Measurements from ENCODE around the gene PLEKHF1.
"Not testable (repeated sequence)": the region's sequence is repeated elsewhere in the genome, so short reads cannot be mapped to it uniquely, and the experiment has no call there.

Gene PLEKHF1, protein sequence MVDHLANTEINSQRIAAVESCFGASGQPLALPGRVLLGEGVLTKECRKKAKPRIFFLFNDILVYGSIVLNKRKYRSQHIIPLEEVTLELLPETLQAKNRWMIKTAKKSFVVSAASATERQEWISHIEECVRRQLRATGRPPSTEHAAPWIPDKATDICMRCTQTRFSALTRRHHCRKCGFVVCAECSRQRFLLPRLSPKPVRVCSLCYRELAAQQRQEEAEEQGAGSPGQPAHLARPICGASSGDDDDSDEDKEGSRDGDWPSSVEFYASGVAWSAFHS

DNA sequence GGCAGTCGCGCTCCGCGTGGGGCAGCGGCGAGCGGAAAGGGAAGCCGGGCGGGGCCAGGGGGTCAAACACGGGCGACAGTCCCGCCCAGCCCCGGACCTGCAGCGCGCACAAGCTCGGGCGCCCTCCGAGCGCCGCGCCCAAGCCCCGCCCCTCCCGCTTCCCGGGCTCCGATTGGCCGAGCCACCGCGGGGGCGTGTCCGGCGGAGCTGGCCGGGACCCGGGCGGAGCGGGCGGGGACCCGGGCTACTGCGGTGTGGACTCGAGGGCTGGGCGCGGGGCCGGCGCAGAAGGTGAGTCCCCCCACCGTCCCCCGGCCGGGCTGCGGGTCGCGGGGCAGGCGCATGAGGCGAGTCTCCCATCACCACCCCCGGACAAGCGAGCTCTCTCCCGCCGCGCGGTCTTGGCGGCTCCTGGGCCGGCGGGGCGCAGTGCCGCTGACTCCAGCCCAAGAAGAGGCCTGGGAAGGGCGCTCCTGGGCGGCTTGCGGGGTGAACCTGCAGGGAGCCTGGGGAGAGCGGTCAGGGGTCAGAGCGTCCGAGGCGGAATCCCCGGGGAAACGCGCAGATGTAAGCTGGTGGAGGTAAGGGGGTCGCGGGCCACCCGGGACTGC, at the start of gene PLEKHF1:
PLEKHF1 (plus strand) TSS at position 247 of the 611 bp plus-strand sequence. CDS start 8,379 bp downstream, outside the sequence.
- peak; percentile 81 to 82 for DNase-seq (ENCODE audit: low read depth in 2 of 2)

DNA sequence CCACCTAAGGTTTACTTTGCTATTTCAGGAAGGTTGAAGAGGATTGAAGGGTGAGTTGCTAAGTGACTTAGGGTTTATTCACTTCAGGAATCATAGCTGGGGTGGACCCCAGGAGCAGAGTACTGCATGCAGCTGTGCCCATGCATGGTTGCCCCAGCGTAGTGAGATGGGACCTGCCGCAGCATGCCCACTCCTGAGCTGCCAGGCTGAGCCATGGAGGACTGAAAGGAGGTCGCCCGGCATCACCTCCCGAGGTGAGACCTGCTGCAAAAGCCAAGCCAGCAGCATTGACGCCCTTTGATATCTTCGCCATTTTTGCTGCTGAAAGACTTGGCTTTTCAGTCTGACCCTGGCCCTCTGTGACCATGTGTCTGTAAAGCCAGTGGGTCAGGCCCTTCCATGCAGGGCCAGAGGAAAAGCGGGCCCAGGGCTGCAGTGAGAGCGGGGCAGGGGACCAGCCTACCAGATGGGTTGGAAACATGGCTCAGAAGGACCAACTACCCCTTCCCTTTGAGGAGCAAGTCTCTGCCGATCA, 49.3 kb upstream of the PLEKHF1 start:
- DNase-seq (ENCODE audit: low read depth in 2 of 2): no peak

DNA sequence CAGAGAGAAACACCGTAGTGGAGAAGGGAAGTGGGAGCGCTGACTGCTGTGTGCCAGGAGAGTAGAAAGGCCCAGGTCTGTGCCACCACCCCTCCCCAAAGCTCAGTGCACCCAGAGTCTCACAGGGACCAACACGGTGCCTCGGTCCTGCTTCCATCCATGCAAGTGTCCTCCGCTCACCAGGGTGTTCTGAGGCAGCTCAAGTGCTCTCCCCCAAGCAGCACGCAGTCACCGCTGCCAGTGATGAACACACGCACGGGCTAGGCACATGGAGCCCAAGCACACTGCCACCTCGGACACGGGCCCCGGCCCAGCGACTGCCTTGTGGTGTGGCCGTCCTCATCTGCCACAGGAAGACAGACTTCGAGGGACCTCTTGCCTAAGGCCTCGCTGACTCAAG, 48.7 kb upstream of the PLEKHF1 start:
- DNase-seq (ENCODE audit: low read depth in 2 of 2): no peak

DNA sequence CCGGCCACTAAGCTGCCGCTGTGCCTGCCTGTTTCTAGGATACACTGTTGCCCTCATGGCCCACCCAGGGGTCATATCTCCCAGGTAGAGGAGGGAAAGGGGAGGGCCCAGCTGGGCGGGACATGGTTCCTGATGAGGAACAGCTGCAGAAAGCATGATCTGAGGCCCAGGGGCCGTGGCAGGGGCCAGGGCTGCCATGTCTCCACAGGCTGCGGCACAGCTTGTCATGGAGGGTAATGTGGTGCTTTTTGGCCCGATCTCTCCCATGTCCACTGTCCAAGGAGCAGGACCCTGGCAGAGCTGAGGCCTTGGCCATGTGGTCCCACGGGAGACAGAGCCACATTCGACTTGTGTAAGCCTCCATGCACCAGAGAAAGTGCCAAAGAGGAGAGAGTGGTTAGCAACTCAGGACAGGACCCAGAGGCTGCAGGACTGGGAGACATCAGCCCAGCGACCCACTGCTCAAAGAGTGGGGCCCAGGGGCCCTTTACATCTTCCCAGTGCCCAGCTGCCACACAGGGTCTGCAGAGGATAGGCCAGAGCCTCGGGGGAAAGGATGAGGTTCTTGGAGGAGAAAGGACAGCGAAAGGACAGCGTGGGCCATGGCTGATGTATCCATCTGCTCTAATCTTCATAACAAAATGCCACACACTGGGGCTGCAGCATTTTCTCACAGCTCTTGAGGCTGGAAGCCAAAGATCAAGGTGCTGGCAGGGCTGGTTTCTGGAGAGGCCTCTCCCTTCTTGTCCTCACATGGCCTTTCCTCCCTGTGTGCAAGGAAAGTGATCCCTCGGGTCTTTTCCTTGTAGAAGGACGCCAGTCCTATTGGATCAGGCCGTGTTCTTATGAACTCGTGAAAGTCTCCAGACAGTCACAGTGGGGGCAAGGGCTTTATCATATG, 47.6 kb upstream of the PLEKHF1 start:
- no peak for DNase-seq (ENCODE audit: low read depth in 2 of 2)

DNA sequence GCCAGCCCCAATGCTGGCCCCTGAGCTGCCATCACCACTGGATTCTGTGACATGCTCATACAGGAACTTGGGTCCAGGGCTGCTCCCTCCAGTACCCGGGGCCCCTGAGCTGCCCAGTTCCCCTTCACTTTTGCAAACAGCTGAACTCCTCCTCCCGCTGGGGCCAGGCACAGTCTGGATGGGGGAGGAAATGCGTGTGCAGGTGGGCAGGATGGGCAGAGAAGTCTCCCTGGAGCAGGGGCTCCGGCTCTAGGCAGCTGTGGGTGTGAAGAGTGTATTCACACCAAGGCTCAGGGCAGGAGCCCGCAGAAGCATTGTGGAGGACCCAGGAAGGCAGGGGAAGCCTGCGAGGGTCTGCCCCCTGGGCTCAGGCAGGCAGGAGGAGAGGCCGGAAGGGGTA, 46.8 kb upstream of the PLEKHF1 start:
- no peak for DNase-seq (ENCODE audit: low read depth in 2 of 2)

DNA sequence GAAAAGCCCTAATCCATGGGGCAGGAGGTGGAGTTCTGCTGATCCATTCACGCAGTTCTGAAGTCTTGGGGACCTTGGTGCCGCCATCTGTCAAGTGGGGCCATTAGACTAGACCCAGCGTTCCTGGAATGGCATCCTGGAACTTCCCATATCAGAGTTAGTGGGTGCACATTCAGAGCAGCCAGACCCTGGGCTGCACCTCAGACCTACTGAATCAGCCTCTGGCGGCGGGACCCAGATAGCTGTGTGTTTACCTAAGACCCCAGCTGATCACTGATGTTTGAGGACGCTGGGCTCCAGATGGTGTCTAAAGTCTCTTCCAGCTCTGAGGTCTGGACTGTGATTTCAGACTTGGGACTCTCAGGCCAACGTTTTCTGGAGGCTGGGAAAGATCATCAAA, 46.4 kb upstream of the PLEKHF1 start:
- no peak for DNase-seq (ENCODE audit: low read depth in 2 of 2)

DNA sequence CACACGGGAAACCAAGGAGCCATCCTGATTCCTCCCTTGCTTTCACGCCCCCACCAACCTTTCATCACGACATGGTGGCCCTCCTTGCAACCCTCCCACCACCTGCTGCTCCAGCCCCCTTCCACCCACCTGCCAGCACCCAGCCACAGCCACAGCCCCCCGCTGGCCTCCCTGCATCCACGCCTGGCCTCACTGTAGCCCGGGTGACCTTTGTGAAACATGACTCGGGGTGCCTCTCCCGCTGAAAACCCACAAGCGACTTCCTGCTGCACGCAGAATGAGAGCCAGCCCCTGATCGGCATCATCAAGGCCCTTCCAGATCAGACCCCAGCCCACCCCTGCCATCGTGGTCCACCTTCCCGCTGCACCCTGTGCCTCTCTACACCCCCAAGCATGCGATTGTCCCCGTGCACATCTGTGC, 44.3 kb upstream of the PLEKHF1 start:
- peak; percentile 66 to 74 for DNase-seq (ENCODE audit: low read depth in 2 of 2)

DNA sequence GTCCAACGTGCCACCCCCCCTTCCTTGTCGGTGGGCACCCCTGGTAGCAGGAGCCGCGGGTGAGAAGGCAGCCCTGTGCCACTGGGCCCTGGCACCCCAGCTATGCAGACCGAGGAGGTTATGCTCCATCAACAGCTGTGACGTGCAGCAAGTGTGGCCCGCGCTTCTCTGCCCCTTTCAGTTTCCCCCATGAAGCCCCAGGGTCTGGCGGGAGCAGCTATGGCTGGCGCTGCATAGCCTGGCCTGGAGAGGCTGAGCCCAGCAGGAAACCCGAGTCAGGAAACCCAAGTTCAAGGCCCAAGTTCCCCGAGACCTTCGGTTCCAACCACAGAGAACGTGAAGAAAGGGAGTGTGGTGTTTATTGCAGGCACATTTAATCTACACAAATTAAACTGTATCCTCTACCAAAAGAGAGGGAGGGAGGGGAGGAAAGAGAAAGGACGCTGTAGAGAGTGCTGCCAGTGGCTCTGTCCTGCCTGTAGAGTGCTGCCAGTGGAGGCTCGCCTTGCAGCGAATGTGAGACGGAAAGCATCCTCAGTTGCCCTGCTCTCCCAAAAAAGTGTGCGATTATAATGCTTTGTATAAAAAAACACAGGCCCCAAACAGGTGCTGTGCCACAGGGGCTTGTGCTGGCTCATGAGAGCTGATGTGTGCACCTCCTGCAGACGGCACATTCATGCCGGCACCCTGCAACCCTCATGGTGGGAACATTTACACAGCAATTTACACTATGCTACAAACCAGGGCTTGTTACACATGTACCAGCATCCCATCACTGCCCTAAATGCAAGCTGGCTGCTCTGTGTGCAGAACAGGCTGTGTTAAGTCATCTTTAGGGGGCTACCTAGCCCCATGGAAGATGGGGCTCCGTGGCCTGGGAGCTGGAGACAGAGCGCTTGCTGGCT, 42.8 kb upstream of the PLEKHF1 start:
- DNase-seq (ENCODE audit: low read depth in 2 of 2): peak; percentile 26 to 49

DNA sequence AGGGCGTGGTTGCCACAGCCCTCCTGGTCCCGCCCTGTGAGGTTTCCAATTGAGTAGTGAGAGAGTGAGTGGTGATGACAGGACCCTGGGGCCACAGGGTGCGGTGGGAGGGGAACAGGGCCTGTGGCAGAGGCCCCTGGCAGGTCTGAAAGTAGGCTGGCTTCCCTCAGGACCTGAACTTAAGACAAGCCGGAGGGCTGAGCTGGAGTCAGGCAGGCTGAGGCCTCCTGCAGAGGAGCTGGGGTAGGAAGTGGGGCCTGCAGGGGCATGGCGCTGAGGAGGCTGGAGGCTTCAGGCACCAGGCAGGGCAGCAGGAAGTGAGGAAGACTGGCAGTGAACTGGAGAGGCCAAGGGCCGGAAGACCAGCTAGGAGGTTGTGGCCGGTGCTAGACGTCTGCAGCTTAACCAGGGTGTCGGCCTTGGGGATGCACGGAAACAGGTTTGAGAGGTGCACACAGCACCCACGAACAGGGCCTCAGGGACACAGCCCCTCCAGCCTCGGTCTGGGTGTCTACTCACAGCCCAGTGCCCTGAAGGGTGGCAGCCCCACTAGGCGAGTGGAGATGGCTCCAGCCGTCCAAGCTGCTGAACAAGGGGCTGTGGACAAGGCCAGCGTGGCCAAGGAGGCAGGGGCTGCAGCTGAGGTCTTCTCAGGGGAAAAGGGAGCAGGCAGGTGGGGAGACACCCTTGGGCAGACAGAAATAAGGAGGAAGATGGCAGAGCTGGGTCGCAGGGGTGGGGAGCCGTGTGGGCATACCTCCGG, 41.4 kb upstream of the PLEKHF1 start:
- DNase-seq (ENCODE audit: low read depth in 2 of 2): peak; percentile 74 to 76

DNA sequence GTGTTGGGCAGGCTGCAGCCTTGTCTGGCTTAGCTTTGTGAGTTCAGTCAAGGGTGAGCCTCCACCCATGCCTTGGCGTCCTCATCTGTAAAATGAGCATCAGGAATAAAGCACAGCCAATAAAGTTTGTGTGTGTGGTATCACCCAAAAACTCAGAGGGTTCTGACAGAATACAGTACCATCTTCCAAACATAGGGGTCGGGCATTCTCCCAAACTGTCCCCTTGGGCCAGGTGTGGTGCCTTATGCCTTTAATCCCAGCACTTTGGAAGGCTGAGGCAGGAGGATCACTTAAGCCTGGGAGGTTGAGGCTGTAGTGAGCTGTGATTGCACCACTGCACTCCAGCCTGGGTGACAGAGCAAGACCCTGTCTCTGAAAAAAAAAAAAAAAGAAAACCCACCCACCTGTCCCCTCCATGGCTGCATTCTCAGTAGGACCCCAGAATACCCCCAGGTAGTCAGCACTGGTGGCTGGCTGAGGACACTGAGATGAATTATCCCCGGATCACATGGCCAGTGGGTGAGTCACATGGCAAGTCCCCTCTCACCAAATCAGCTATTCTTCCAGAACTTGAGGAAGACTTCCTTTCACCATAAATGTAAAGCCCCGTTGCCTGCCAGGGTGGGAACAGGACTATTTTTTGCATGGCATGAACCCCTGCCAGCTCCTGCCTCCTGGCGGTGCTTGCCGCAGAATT, 40.6 kb upstream of the PLEKHF1 start:
- DNase-seq (ENCODE audit: low read depth in 2 of 2): no peak

DNA sequence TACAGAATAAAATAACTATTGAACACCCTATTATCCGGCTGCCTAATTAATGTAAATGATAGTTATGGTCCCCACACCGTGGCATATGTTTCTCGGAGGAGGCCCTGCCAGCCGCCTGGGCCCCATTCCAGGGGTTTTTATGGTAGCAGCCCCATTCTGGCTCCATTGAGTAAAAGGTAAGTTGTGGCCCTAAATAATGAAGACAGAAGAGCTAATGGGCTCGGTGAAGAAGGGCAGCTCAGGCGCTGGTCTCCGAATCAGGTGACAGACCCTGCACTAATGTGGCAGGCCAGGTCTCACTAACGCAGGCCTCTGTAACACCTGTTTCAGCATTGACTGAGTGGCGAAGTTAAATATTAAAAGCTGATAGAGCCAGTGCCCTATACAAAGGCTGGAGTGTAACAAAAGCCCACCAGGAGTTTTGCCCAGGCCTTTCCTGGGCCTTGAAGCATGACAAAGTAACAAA, 40.0 kb upstream of the PLEKHF1 start:
- DNase-seq (ENCODE audit: low read depth in 2 of 2): no peak

DNA sequence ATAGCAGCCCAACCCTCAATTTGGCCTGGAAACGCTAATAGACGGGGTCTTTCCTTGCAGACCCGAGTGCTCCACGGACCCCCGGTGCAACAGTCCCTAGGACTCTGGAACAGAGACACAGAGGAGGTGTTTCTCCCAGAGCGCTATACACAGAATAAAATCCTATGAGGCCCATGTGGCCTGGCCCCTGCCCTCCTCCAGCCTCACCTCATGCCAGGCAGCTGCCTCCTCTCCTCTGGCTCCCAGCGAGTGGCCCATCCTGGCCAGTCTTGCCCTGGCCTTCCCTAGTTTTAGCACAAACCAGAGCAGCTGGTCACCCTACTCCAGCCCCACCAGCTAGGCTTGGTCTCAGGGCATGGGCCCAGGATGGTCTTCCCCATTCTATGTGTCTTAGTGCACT, 38.9 kb upstream of the PLEKHF1 start:
- no peak for DNase-seq (ENCODE audit: low read depth in 2 of 2)

DNA sequence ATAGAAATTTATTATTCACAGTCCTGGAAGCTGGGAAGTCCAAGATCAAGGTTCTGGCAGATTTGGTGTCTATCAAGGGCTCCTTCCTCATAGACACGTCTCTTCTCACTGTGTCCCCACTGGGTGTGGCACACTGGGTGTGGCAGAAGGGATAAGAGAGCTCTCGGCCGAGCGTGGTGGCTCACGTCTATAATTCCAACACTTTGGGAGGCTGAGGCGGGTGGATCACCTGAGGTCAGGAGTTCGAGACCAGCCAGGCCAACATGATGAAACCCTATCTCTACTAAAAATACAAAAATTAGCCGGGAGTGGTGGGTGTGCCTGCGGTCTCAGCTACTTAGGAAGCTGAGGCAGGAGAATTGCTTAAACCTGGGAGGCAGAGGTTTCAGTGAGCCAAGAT, 38.4 kb upstream of the PLEKHF1 start:
- not testable (repeated sequence) for DNase-seq (ENCODE audit: low read depth in 2 of 2)

DNA sequence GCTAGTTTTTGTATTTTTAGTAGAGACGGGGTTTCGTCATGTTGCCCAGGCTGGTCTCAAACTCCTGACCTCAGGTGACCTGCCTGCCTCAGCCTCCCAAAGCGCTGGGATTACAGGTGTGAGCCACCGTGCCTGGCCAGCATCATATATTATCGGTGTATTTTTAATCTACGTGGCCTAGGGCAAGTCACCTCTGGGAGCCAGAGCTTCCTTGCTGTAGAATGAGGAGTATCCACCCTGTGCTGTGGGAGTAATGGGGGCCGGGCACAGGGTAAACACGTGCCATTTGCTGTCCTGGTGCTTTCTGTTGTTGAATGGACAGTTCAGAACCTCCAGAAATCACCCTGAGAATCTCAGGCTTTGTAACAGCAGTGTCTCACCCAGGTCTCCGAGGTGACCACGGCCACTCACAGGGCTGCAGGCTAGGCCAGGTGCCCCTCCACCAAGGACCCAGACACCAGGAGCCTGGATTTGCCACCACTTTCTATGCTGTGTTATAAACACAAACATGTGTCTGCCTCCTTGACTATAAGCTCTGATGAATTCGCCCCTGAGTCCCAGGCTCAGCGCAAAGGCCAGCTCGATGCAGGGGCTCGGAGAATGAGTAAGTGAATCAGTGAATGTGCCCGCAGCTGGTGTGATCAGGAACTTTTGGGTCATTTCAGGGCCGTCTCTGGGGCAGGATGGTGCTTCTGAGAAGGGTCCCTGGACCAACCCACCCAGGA, 36.4 kb upstream of the PLEKHF1 start:
- no peak for DNase-seq (ENCODE audit: low read depth in 2 of 2)

DNA sequence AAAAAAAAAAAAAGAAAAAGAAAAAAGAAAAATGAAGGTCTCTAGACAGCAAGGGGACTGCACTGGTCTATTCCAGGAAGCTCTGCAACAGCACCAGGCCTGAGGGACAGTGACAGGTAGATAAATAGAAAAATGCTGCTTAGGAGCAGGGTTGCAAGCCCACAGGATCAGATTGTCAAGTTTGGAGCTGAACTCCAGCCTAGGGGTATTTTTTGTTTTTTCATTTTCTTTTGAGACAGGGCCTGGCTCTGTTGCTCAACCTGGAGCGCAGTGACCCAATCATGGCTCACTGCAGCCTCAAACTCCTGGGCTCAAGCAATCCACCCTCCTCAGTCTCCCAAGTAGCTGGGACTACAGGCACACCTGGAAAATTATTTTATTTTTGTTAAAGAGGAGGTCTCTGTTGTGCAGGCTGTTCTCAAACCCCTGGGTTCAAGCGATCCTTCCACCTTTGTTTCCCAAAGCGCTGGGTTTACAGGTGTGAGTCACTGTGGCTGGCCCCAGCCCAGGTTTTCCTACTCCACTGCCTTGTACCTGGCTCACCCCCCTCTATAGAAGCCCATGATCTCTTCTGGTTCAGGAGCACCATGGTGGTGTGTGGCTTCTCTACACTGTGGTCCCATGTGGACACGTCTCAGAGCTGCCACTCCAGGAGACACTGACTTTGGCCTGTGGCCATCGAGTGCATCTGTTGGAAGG, 35.3 kb upstream of the PLEKHF1 start:
- DNase-seq (ENCODE audit: low read depth in 2 of 2): no peak

DNA sequence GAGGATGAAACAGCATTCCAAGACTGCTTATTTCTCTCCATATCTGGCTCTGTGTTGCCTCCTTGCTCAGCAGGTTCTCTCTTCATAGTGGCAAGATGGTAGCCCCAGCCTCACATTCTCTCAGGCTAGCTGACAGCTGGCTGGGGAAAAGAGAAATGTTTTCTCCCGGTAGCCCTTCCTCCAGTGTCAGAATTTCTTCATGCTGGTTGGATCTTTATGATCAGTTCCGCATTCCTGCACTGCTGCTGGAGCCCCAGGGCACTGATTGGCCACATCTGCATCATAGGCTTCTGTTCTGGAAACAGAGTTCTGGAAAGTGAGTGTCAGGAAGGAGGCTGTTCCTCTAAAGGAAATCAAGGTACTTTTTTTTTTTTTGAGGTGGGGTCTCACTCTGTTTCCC, 34.6 kb upstream of the PLEKHF1 start:
- no peak for DNase-seq (ENCODE audit: low read depth in 2 of 2)

DNA sequence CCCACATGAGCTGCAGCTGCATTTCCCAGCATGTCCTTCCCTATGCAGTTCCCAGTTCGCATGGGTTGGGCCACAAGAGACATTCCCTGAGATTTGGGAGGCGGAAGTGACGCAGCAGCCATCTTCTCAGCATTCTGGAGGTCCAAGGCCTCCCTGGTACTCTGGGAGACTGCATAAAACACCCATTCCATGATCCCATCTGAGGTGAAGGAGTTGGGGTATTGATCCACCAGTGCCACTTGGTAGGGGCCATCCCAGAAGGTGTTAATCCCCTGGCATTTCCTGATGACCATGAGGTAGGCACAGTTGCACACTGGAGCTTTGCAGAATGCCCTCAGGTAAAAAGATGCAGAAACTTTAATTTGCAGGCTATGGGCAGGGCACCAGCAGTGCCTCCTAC, 33.8 kb upstream of the PLEKHF1 start:
- DNase-seq (ENCODE audit: low read depth in 2 of 2): no peak

DNA sequence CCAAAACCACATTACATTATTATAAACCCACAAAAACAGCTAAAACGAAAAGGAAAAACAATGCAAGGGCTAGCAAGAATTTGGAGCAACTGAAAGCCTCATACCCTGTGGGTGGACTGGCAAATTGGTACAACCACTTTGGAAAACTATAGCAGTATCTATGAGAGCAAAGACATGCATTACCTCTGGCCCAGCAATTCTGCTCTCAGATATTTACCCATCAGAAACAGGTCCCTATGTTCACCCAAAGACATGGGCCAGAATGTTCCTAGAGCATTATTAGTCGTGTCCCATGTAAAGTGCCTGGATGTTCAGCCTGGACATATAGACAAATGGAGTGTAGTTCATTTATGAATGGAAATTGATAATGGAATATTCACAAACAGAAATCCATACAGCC, 31.3 kb upstream of the PLEKHF1 start:
- no peak for DNase-seq (ENCODE audit: low read depth in 2 of 2)
